ENCODE measurements around the gene CMTM1. TPM values are rescaled to one million over a fixed set of nuclear protein-coding genes. Genes with fewer than 3 reads are reported as not detected.

CMTM1 gene
- total and polyA plus RNA-seq, 2 experiments from 2014 or later = 1.4 to 1.9 TPM

DNA sequence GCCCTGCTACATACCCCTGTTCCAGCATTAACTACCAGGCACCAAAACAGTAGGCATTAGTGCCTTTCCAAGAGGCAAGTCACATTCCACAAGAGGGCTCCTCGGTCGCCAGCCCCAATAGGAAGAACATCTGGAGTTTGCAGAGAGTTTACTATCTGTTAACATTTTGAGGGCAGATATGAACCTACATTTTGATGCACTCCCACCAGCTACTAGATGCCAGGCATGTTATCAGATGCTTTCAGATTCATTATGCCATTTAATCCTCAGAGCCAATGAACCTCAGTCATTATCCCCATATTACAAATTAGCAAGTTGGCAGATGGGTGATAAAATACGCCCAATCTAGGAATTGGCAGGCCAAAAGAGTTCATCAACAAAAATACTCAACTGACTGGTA is 8.8 kb downstream of the CMTM1 start:
- Histone ChIP-seq H3K27me3 (ENCODE audit: insufficient read depth) (peaks cover 39% of the 10 kb centered on the region), H3K4me2 (no peak overlapping the region), H3K36me3 (ENCODE audit: insufficient read depth) (no peaks in the 10 kb centered on the region), H3K9me2 (ENCODE audit: insufficient read depth) (no peaks in the 10 kb centered on the region), H4K20me1 (replicated peaks; ENCODE audit: insufficient read depth) (no peaks in the 10 kb centered on the region), H3K27ac (ENCODE audit: low read depth) (no peak overlapping the region), H3F3A (replicated peaks; ENCODE audit: low read depth) (no peaks in the 10 kb centered on the region), H3K79me2 (replicated peaks; ENCODE audit: insufficient read depth) (no peaks in the 10 kb centered on the region), H3K4me3 (no peak overlapping the region), H3K4me1 (ENCODE audit: insufficient read depth) (peaks cover 9% of the 10 kb centered on the region), H2AFZ (no peak overlapping the region)
- peaks cover 16% of the 10 kb centered on the region for H3K4me1 Mint-ChIP-seq
- ATAC-seq (no peak), DNase-seq (ENCODE audit: low spot score) (no peak)
- no peaks in the 10 kb centered on the region for H3K36me3 Mint-ChIP-seq (ENCODE audit: low read depth)
- no peaks in the 10 kb centered on the region for H3K9me3 Mint-ChIP-seq
- no peak overlapping the region for H3K4me3 Mint-ChIP-seq
- TF ChIP-seq, protein P1, sequence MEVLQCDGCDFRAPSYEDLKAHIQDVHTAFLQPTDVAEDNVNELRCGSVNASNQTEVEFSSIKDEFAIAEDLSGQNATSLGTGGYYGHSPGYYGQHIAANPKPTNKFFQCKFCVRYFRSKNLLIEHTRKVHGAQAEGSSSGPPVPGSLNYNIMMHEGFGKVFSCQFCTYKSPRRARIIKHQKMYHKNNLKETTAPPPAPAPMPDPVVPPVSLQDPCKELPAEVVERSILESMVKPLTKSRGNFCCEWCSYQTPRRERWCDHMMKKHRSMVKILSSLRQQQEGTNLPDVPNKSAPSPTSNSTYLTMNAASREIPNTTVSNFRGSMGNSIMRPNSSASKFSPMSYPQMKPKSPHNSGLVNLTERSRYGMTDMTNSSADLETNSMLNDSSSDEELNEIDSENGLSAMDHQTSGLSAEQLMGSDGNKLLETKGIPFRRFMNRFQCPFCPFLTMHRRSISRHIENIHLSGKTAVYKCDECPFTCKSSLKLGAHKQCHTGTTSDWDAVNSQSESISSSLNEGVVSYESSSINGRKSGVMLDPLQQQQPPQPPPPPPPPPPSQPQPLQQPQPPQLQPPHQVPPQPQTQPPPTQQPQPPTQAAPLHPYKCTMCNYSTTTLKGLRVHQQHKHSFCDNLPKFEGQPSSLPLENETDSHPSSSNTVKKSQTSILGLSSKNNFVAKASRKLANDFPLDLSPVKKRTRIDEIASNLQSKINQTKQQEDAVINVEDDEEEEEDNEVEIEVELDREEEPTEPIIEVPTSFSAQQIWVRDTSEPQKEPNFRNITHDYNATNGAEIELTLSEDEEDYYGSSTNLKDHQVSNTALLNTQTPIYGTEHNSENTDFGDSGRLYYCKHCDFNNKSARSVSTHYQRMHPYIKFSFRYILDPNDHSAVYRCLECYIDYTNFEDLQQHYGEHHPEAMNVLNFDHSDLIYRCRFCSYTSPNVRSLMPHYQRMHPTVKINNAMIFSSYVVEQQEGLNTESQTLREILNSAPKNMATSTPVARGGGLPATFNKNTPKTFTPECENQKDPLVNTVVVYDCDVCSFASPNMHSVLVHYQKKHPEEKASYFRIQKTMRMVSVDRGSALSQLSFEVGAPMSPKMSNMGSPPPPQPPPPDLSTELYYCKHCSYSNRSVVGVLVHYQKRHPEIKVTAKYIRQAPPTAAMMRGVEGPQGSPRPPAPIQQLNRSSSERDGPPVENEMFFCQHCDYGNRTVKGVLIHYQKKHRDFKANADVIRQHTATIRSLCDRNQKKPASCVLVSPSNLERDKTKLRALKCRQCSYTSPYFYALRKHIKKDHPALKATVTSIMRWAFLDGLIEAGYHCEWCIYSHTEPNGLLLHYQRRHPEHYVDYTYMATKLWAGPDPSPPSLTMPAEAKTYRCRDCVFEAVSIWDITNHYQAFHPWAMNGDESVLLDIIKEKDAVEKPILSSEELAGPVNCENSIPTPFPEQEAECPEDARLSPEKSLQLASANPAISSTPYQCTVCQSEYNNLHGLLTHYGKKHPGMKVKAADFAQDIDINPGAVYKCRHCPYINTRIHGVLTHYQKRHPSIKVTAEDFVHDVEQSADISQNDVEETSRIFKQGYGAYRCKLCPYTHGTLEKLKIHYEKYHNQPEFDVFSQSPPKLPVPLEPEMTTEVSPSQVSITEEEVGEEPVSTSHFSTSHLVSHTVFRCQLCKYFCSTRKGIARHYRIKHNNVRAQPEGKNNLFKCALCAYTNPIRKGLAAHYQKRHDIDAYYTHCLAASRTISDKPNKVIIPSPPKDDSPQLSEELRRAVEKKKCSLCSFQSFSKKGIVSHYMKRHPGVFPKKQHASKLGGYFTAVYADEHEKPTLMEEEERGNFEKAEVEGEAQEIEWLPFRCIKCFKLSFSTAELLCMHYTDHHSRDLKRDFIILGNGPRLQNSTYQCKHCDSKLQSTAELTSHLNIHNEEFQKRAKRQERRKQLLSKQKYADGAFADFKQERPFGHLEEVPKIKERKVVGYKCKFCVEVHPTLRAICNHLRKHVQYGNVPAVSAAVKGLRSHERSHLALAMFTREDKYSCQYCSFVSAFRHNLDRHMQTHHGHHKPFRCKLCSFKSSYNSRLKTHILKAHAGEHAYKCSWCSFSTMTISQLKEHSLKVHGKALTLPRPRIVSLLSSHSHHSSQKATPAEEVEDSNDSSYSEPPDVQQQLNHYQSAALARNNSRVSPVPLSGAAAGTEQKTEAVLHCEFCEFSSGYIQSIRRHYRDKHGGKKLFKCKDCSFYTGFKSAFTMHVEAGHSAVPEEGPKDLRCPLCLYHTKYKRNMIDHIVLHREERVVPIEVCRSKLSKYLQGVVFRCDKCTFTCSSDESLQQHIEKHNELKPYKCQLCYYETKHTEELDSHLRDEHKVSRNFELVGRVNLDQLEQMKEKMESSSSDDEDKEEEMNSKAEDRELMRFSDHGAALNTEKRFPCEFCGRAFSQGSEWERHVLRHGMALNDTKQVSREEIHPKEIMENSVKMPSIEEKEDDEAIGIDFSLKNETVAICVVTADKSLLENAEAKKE (CRISPR knock-in tag; IDR thresholded peaks at IDR 0.05) = no peak
- TF ChIP-seq ZNF114 (CRISPR knock-in tag; IDR thresholded peaks at IDR 0.05) = no peak
- H3K27me3 Mint-ChIP-seq (ENCODE audit: insufficient read depth, low read depth, poor library complexity) = peaks cover 32% of the 10 kb centered on the region
- H3K27ac Mint-ChIP-seq = no peak overlapping the region

DNA sequence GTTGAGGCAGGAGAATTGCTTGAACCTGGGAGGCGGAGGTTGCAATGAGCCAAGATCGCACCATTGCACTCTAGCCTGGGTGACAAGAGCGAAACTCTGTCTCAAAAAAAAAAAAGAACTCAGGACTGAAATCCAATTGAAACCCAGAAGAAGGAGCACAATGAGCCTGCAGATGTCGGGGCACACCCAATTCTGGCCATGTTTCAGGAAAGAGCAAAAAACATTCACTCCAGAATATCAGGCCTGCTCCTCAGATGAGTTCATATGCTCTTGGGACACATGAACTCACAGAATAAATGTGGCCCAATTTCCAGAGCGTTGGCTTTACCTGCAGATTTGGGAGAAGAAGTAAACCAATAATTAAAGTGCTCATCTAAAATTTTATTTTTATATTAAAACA is 10.1 kb downstream of the CMTM1 start:
- no peaks in the 10 kb centered on the region for H3K36me3 Mint-ChIP-seq (ENCODE audit: low read depth)
- no peaks in the 10 kb centered on the region for H3K9me3 Mint-ChIP-seq
- Histone ChIP-seq H3K27me3 (ENCODE audit: insufficient read depth) (peaks cover 50% of the 10 kb centered on the region), H3K4me1 (ENCODE audit: insufficient read depth) (peaks cover 19% of the 10 kb centered on the region), H3K36me3 (ENCODE audit: insufficient read depth) (no peaks in the 10 kb centered on the region), H3K79me2 (replicated peaks; ENCODE audit: insufficient read depth) (no peaks in the 10 kb centered on the region), H3K4me3 (no peak overlapping the region), H3F3A (replicated peaks; ENCODE audit: low read depth) (no peaks in the 10 kb centered on the region), H3K4me2 (no peak overlapping the region), H2AFZ (no peak overlapping the region), H3K27ac (ENCODE audit: low read depth) (no peak overlapping the region), H4K20me1 (replicated peaks; ENCODE audit: insufficient read depth) (no peaks in the 10 kb centered on the region), H3K9me2 (ENCODE audit: insufficient read depth) (no peaks in the 10 kb centered on the region)
- peaks cover 28% of the 10 kb centered on the region for H3K4me1 Mint-ChIP-seq
- no peak for DNase-seq (ENCODE audit: low spot score)
- H3K27ac Mint-ChIP-seq = no peak overlapping the region
- H3K27me3 Mint-ChIP-seq (ENCODE audit: insufficient read depth, low read depth, poor library complexity) = peaks cover 43% of the 10 kb centered on the region
- H3K4me3 Mint-ChIP-seq = no peak overlapping the region
- no peak for ATAC-seq
- TF ChIP-seq, protein P2, sequence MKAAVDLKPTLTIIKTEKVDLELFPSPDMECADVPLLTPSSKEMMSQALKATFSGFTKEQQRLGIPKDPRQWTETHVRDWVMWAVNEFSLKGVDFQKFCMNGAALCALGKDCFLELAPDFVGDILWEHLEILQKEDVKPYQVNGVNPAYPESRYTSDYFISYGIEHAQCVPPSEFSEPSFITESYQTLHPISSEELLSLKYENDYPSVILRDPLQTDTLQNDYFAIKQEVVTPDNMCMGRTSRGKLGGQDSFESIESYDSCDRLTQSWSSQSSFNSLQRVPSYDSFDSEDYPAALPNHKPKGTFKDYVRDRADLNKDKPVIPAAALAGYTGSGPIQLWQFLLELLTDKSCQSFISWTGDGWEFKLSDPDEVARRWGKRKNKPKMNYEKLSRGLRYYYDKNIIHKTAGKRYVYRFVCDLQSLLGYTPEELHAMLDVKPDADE (IDR thresholded peaks at IDR 0.05) = no peak
- no peak for TF ChIP-seq NANOG (IDR thresholded peaks at IDR 0.05; ENCODE audit: borderline replicate concordance)
- no peak for TF ChIP-seq JUNB (IDR thresholded peaks at IDR 0.05; ENCODE audit: unreplicated experiment)
- TF ChIP-seq, protein P1 (CRISPR knock-in tag; IDR thresholded peaks at IDR 0.05) = no peak
